ENCODE results near the gene DEPDC5.

Gene DEPDC5

DNA sequence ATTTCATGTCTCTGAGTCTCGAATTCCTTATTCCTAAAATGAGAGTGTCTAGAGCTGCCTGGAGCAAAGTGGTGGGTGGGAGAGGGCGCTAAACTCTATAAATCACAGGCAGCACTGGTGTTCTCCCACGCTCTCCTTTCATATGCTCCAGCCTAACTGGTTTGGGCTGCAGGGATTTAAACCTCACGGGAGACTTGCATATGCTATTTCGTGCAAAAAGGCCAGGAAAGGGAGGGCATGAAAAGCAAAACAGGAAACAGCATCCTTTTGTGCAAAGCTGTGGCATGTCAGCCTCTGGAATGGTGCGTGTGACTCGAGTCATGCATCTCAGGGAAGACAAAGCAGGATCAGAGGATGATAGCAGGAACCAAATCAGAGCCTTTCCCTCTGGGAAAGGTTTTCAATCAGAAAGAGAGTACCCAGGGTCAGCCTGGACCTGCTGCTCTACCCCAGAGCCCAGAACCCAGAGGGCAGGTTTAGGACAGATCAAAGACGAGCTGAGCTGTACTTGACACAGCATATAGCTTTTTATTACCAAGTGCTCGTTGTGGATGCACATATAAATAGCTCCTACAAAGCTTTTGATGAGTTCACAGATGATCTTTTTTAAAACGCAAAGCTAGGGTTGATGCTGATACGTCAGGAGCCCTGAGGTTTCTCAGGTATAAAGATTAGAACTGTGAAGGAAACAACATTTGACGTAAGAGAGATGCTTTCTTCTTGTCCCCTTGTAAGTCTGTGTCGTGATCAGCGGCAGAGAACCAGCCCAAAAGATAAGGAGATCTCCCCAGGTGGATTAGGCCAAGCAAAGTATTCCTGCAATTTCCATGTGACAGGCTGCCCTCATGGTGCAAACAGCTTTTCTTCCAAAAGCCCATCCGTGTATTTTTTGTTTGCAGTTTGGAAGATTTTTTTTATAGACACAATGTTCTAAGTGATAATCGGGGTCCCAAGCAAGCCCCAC, 144.3 kb downstream of the DEPDC5 start:
- DNase-seq, result no peak

GRCh38 chr22:31898926-31899325, 145.1 kb downstream of the DEPDC5 start:
- DNase-seq, result no peak

GRCh38 chr22:31899669-31900068, 145.8 kb downstream of the DEPDC5 start:
- no peak for DNase-seq

- no peak for DNase-seq
These were observed 147.7 kb downstream of the DEPDC5 start for GRCh38 chr22:31901388-31902137.

- no peak for DNase-seq
These were observed 150.8 kb downstream of the DEPDC5 start for GRCh38 chr22:31904651-31905050.

DNA sequence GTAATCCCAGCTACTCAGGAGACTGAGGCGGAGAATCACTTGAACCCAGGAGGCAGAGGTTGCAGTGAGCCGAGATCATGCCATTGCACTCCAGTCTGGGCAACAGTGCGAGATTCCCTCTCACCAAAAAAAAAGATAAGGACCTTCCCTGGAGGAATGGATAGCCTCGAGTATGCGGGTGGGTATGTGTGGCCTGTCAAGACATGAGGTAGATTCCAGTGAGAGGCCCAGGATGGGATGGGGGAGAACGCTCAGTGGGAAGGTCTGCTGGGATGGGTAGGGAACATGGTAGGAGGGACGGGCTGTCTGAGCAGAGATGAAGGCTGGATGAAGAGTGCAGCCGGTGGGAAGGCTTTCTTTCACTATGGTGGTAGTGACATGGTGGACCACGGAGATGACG, 151.5 kb downstream of the DEPDC5 start:
- DNase-seq, result no peak

- no peak for DNase-seq
These were observed 152.3 kb downstream of the DEPDC5 start for GRCh38 chr22:31906086-31906485.

DNA sequence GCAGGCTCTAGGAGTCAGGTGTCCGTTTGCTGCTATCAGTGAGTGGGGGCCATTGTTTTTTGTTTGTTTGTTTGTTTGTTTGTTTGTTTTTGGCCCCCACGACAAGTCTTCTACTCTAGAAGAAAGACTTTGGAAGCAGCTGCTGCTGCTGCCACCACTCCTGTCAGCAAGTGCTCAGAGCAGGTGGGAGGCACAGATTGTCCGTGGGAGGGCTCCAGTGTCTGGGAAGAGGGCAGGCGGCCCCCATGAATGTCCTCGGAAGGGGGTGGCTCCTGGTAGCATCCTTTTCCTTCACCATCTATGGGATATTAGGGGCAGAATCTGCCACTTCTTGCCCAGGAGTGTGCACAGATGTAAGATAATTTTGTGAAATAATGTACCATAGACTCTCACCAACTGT, 152.8 kb downstream of the DEPDC5 start:
- no peak for DNase-seq

- DNase-seq, result no peak
These were observed 156.2 kb downstream of the DEPDC5 start for GRCh38 chr22:31909977-31910376.

DNA sequence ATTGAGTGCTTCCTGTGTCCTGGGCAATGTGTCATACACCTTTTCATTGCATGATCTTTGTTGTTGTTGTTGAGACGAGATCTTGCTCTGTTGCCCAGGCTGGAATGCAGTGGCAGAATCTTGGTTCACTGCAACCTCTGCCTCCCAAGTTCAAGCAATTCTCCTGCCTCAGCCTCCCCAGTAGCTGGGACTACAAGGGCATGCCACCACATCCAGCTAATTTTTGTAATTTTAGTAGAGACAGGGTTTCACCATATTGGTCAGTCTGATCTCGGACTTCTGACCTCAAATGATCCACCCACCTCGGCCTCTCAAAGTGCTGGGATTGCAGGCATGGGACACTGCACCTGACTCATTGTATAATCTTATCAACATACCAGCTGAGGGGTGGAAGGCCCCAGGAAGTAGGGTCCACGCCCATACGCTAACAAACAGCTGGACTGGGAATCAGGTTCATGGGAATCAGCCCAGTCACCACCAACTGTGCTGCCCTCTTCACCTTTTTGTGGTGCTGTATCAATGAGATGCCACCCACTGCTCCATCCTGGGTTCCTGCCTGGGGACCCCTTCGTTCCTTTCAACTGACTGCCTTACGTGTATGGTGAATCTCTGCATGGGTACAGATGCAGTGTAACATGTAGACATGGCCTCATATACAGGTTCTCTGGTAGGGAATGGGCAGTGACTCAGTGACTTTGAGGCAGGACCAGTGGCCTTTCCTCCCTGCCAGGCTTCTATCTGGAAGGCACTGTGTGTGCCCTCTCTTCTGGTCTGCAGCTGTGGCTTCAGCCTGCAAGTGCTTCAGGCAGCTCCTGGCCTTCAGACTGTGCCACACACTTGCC, 158.0 kb downstream of the DEPDC5 start:
- DNase-seq, result no peak

DNA sequence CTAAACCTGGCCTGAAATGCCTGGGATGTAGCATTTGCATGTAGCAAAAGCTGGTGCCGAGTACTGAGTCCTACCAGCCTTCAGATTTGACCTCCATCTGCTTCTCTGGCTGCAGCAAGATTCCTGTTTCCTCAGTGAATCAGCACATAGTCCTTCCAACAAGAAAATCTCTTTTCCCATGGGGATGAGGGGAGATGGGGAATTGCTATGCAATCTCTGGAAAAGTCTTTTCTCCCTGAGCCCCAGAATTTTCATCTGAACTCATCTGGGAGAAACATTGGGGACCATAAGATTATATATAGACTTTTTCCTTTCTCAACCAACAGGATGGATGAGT, 158.6 kb downstream of the DEPDC5 start:
- no peak for DNase-seq

DNA sequence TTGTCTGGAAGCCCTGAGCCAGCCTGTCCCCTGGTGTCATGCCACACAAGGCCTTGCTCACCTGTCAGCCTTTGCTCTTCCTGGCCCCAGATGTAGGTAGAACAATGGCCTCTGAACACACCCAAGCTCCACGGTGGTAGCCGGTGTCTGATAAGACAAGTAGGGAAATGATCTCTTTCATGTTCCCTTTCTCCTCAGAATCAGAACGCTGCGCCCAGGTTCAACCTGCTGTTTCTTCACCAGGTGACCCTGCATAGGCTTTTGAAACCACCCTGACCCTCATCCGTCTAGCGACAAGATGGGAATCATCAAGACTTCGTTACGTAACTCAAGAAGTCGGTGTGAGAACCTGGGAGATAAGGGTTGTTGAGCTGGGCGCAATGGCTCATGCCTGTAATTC, 161.8 kb downstream of the DEPDC5 start:
- DNase-seq, result no peak

- peak; percentile 15 for DNase-seq
These were observed 163.6 kb downstream of the DEPDC5 start for GRCh38 chr22:31917227-31917921.

GRCh38 chr22:31919730-31920129, 165.9 kb downstream of the DEPDC5 start:
- DNase-seq, result no peak

GRCh38 chr22:31920306-31920705, 166.5 kb downstream of the DEPDC5 start:
- no peak for DNase-seq

- no peak for DNase-seq
These were observed 167.3 kb downstream of the DEPDC5 start for GRCh38 chr22:31921106-31921505.

DNA sequence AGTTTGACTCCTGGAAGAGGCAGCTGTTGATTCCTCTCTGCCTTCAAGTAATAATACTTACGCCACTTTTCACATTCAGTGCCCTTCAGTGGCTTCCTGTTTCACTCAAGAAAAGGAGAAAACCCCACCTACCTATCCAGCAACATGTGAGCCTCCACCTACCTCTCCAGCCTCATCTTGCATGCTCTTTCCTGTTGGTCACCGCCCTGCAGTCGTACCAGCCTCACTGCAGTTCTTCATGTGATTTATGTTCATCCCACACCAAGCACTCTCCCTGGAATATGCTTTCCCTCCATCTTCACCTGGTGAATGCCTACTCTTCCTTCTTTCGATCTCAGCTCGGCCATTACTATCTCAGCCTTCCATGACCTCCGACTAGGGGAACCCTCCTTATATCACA, 168.7 kb downstream of the DEPDC5 start:
- no peak for DNase-seq

DNA sequence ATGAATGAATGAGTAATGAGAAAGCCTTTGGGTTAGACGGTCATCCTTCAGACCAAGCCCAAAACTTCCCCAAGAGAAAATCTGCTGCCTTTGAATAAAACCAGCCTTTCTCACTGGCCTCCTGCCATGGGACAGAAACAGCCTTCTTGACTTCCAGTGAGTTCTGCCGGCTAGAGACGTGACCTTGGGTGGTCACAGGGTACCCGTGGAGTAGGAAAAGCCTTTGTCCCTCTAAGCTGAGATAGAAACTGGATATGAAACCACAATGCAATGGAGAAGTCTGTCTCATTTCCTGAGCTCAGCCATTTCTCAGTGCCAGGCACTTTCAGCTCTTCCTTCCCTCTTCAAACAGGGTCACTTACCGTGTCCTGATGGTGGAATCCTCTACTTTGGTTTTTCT, 169.3 kb downstream of the DEPDC5 start:
- DNase-seq, result no peak

DNA sequence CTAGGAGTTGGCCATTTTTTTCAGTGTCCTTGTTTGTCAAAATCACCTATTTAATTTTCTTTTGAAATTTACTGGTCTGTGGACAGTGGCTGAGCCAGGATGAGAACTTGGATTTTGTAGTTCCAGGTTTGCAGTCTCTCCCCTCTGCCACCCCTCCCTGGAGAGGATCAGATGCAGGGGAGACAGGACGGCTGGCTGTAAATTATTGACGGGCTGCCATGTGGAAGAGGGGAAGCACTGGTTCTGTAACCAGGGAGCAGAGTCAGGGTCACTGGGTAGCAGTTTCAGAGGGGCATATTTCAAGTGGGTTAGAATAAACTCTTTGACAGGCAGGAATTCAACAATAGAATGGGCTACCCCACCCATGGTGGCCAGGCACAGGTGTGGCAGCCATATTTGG, 169.9 kb downstream of the DEPDC5 start:
- DNase-seq, result no peak

DNA sequence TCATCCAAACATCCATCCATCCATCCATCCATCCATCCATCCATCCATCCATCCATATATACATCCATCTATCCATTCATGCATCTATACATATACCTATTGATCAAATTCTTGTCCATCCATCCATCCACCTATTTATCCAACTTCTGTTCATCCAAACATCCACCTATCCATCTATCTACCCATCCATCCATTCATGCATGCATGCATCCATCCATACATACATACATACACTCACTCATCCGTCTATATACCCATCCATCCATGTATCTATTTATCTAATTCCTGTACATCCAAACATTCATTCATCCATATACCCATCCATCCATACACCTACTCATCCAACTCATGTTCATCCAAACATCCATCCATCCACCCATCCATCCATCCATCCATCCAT, 171.2 kb downstream of the DEPDC5 start:
- DNase-seq, result no peak

- DNase-seq, result no peak
These were observed 172.2 kb downstream of the DEPDC5 start for GRCh38 chr22:31926024-31926423.

DNA sequence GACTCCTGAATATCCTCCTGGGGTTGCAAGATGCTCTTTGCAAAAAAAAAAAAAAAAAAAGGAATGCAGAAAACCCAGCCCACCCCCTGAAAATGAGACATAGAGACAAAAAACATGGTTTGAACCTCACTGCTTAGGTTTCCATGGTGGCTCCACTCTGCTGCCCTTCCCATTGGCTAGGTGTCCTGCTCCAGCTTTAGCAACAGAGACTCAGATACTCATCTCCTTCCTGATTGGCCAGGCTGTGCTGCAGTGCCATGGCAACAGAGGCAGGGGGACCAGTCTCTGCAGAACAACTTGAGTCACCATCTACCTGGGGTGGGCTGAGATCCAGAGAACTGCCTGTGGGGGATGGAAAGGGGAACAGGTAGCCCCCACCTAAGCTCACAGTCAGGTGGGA, 173.2 kb downstream of the DEPDC5 start:
- DNase-seq, result no peak

GRCh38 chr22:31927562-31927961, 173.7 kb downstream of the DEPDC5 start:
- DNase-seq, result no peak

Data from CD4-positive, alpha-beta T cell treated with Interleukin-21 for 1 hour (primary cell).